Measurements from ENCODE around the gene UNC119B.

GRCh38 chr12:120689397-120690082 lies 20.7 kb upstream of the UNC119B start:
- TF ChIP-seq CTCF (conservative IDR thresholded peaks at IDR 0.05; ENCODE audit: low read depth in 2 of 2): no peak
- no peak for TF ChIP-seq POLR2AphosphoS5 (IDR thresholded peaks at IDR 0.05; ENCODE audit: low read depth)
